NCI-H82 treated with DMSO at 0.1 percent for 48 hours (cell line): Measurements from ENCODE around the gene RABIF.
A peak's percentile ranks its signal among the peaks of the same experiment; 100 is the strongest.

Source experiments
- DNase-seq: peaks from one replicate; lab custom pipeline; 2025; ENCODE audit not compliant: unreplicated experiment; lab: John Stamatoyannopoulos, UW

The RABIF gene

GRCh38 chr1:202879128-202879527, 9.8 kb downstream of the RABIF start:
- no peak for DNase-seq

GRCh38 chr1:202873026-202873425, 15.9 kb downstream of the RABIF start:
- no peak for DNase-seq

- DNase-seq = no peak
Measured at GRCh38 chr1:202871367-202871766, 17.6 kb downstream of the RABIF start.

- no peak for DNase-seq
Measured at GRCh38 chr1:202862679-202863560, 26.0 kb downstream of the RABIF start.

GRCh38 chr1:202861420-202862132, 27.4 kb downstream of the RABIF start:
- peak; percentile 86 for DNase-seq

GRCh38 chr1:202860744-202861419, 28.1 kb downstream of the RABIF start:
- no peak for DNase-seq

GRCh38 chr1:202858789-202859414, 30.0 kb downstream of the RABIF start:
- no peak for DNase-seq

- no peak for DNase-seq
Measured at GRCh38 chr1:202858331-202858730, 30.6 kb downstream of the RABIF start.

- no peak for DNase-seq
Measured at GRCh38 chr1:202857136-202857610, 31.8 kb downstream of the RABIF start.

- no peak for DNase-seq
Measured at GRCh38 chr1:202856014-202856413, 32.9 kb downstream of the RABIF start.

- DNase-seq = no peak
Measured at GRCh38 chr1:202854787-202855186, 34.2 kb downstream of the RABIF start.

GRCh38 chr1:202852163-202852904, 36.6 kb downstream of the RABIF start:
- DNase-seq = peak; percentile 33

GRCh38 chr1:202850593-202851362, 38.2 kb downstream of the RABIF start:
- DNase-seq = no peak

- DNase-seq = no peak
Measured at GRCh38 chr1:202848191-202848542, 40.8 kb downstream of the RABIF start.

GRCh38 chr1:202844935-202845334, 44.0 kb downstream of the RABIF start:
- no peak for DNase-seq

GRCh38 chr1:202844259-202844658, 44.7 kb downstream of the RABIF start:
- no peak for DNase-seq

- DNase-seq = no peak
Measured at GRCh38 chr1:202843081-202843480, 45.9 kb downstream of the RABIF start.

GRCh38 chr1:202837746-202838262, 51.1 kb downstream of the RABIF start:
- no peak for DNase-seq

- DNase-seq = no peak
Measured at GRCh38 chr1:202836623-202837403, 52.1 kb downstream of the RABIF start.
